Tibial artery (tissue), 4 donors: ENCODE measurements around the gene SRI.

ENCODE experiments used
- DNase-seq, 2 donors: peaks; one replicate each; pipeline ENCODE4 v3.0.0-alpha.2; 2019
- H3K27ac ChIP-seq, 2 donors: fragments of 200-600 bp; sonication (generic) in 1 of 2; 1 replicate in 1 of 2; 2 replicates in 1 of 2; pipeline ENCODE4 v1.5.1; 2018 to 2019; ENCODE audit warnings: mild to moderate bottlenecking in 1 of 2
- H3K27me3 ChIP-seq, 2 donors: fragments of 200-600 bp; sonication (generic) in 1 of 2; one replicate each; pipeline versions ENCODE4 v1.5.1 to v1.6.0; 2016 to 2019
- H3K36me3 ChIP-seq, 3 donors: fragments of 200-600 bp; sonication (generic) in 2 of 3; one replicate each; pipeline ENCODE4 v1.5.1; 2016 to 2019; ENCODE audit warnings: mild to moderate bottlenecking in 2 of 3
- H3K4me1 ChIP-seq, 4 donors: fragments of 200-600 bp; sonication (generic) in 2 of 4; 1 replicate in 3 of 4; 2 replicates in 1 of 4; pipeline ENCODE4 v1.5.1; 2016 to 2019
- H3K4me3 ChIP-seq, 2 donors: fragments of 200-600 bp; sonication (generic) in 1 of 2; 1 replicate in 1 of 2; 2 replicates in 1 of 2; pipeline ENCODE4 v1.5.1; 2018 to 2019; ENCODE audit warnings: mild to moderate bottlenecking in 2 of 2
- H3K9me3 ChIP-seq, 3 donors: fragments of 200-600 bp; sonication (generic) in 1 of 3; one replicate each; pipeline ENCODE4 v1.5.1; 2016 to 2019
- intact Hi-C: fragments of 100-400 bp; cut with DNase I; formaldehyde crosslinking; loops from one replicate; pipeline ENCODE4 v1.15.0; 2023; ENCODE audit warnings: low total_unique reads
- TF ChIP-seq, protein P1 (sequence below), 2 experiments: fragments of 200-600 bp in 1 of 2; fragments of 450-650 bp in 1 of 2; IDR thresholded peaks; one replicate each; pipeline ENCODE4 v1.5.1; 2017 to 2019; ENCODE audit warnings: antibody characterized with exemption in 2 of 2, mild to moderate bottlenecking in 1 of 2, moderate library complexity in 1 of 2

Gene SRI

GRCh38 chr7:88204525-88205110 is 15.2 kb downstream of the SRI start:
- no peak for DNase-seq
- peaks cover 57 to 79% (median 65%) of the 10 kb centered on the region in 3 donors for H3K36me3 ChIP-seq
- no peak overlapping the region for H3K27ac ChIP-seq
- H3K4me1 ChIP-seq, result no peaks in the 10 kb centered on the region
- intact Hi-C loops, result no loop called here
- TF ChIP-seq, protein P1, sequence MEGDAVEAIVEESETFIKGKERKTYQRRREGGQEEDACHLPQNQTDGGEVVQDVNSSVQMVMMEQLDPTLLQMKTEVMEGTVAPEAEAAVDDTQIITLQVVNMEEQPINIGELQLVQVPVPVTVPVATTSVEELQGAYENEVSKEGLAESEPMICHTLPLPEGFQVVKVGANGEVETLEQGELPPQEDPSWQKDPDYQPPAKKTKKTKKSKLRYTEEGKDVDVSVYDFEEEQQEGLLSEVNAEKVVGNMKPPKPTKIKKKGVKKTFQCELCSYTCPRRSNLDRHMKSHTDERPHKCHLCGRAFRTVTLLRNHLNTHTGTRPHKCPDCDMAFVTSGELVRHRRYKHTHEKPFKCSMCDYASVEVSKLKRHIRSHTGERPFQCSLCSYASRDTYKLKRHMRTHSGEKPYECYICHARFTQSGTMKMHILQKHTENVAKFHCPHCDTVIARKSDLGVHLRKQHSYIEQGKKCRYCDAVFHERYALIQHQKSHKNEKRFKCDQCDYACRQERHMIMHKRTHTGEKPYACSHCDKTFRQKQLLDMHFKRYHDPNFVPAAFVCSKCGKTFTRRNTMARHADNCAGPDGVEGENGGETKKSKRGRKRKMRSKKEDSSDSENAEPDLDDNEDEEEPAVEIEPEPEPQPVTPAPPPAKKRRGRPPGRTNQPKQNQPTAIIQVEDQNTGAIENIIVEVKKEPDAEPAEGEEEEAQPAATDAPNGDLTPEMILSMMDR (IDR thresholded peaks at IDR 0.05), result no peak
- no peaks in the 10 kb centered on the region for H3K27me3 ChIP-seq
- no peaks in the 10 kb centered on the region for H3K9me3 ChIP-seq
- no peak overlapping the region for H3K4me3 ChIP-seq

DNA sequence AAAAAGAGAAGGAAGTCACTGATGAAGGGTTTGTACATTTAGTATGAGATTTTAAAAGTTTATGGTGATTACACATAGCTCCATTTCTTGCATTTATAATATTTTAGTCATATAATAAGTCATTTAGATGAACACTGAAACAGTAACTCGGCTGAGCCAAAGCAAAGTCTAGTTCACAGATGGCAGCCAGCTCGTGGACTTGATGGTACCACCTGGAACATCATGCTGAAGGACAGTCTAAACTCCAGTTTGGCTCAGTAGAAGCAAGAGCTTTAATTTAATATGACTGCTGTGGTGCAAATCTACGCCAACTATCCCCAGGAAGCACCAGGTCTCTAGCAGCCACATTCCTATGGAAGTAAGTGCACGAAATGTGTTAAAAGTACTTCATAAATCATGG is 16.4 kb downstream of the SRI start:
- no peak overlapping the region for H3K27ac ChIP-seq
- TF ChIP-seq, protein P1 (IDR thresholded peaks at IDR 0.05), result no peak
- H3K36me3 ChIP-seq, result peaks cover 45 to 67% (median 53%) of the 10 kb centered on the region in 3 donors
- H3K9me3 ChIP-seq, result no peaks in the 10 kb centered on the region
- no peak overlapping the region for H3K4me3 ChIP-seq
- no peaks in the 10 kb centered on the region for H3K27me3 ChIP-seq
- no peaks in the 10 kb centered on the region for H3K4me1 ChIP-seq
- DNase-seq, result no peak
- intact Hi-C loops, result no loop called here

DNA sequence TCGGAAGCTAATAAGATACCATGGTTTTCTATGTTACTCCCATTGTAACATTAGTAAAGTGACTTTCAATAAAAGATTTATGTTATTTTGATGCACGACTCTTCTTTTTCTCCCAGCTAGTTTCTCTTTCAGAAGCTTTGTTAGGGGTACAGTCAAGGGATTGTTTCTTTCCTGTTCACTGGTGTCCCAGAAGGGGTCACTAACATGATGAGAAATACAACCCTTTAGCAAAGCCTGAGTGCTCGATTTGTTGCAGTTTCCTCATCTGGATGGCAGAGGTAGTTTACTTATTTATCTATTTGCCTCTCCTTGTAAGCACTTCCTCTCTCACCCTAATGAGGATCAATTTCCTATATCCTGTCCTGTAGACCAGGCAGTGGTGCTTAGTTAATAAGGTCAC is 17.0 kb downstream of the SRI start:
- H3K36me3 ChIP-seq, result peaks cover 39 to 61% (median 47%) of the 10 kb centered on the region in 3 donors
- TF ChIP-seq, protein P1 (IDR thresholded peaks at IDR 0.05), result no peak
- H3K4me3 ChIP-seq, result no peak overlapping the region
- no peak for DNase-seq
- H3K27me3 ChIP-seq, result no peaks in the 10 kb centered on the region
- H3K27ac ChIP-seq, result no peak overlapping the region
- no peaks in the 10 kb centered on the region for H3K4me1 ChIP-seq
- intact Hi-C loops, result no loop called here
- no peaks in the 10 kb centered on the region for H3K9me3 ChIP-seq

- no peaks in the 10 kb centered on the region for H3K27me3 ChIP-seq
- H3K36me3 ChIP-seq, result peaks cover 34 to 56% (median 42%) of the 10 kb centered on the region in 3 donors
- no peaks in the 10 kb centered on the region for H3K4me1 ChIP-seq
- H3K9me3 ChIP-seq, result no peaks in the 10 kb centered on the region
- intact Hi-C loops, result no loop called here
- H3K4me3 ChIP-seq, result no peak overlapping the region
- DNase-seq, result no peak
- TF ChIP-seq, protein P1 (IDR thresholded peaks at IDR 0.05), result no peak
- no peak overlapping the region for H3K27ac ChIP-seq
These were observed 17.6 kb downstream of the SRI start for GRCh38 chr7:88202278-88202677.

DNA sequence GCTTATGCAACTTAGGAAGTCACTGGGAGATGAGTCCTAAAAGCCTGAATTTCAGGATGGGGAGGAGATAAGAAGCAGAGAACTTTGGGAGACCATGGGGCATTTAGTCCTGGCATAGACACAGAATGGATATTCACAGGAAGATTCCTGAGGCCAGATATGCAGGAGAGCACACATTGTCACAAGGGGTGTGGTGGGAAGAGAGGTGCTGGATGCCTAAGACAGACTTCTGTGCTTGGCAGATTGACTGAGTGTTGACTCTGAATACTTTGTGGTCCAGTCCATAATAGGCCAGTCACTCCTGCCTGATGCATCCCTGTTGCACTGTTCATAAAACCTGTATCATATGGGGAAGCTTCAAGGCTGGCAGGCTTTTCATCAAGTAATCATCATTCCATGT is 18.5 kb downstream of the SRI start:
- Histone ChIP-seq H3K27ac (no peak overlapping the region), H3K36me3 (peaks cover 24 to 46% (median 32%) of the 10 kb centered on the region in 3 donors), H3K9me3 (no peaks in the 10 kb centered on the region), H3K4me1 (no peaks in the 10 kb centered on the region), H3K27me3 (no peaks in the 10 kb centered on the region), H3K4me3 (no peak overlapping the region)
- TF ChIP-seq, protein P1 (IDR thresholded peaks at IDR 0.05), result no peak
- intact Hi-C loops, result no loop called here
- no peak for DNase-seq

GRCh38 chr7:88200789-88201188 is 19.0 kb downstream of the SRI start:
- peaks cover 19 to 41% (median 27%) of the 10 kb centered on the region in 3 donors for H3K36me3 ChIP-seq
- TF ChIP-seq, protein P1 (IDR thresholded peaks at IDR 0.05), result no peak
- intact Hi-C loops, result no loop called here
- no peak for DNase-seq
- H3K4me3 ChIP-seq, result no peak overlapping the region
- H3K27ac ChIP-seq, result no peak overlapping the region
- no peaks in the 10 kb centered on the region for H3K27me3 ChIP-seq
- no peaks in the 10 kb centered on the region for H3K9me3 ChIP-seq
- no peaks in the 10 kb centered on the region for H3K4me1 ChIP-seq
